ENCODE measurements around the gene COX19.
A peak's percentile ranks its signal among the peaks of the same experiment; 100 is the strongest.

The COX19 gene

GRCh38 chr7:994592-995308, 19.4 kb upstream of the COX19 start:
- DNase-seq (ENCODE audit: low read depth in 1 of 2, low spot score in 1 of 2): no peak
- no peak for TF ChIP-seq JUND (IDR thresholded peaks at IDR 0.05; ENCODE audit: low read depth)
- in situ Hi-C loops (cut with HindIII; ENCODE audit: low pct_unique_long_range_greater_than_20kb, low sequenced_read_pairs): no loop called here

GRCh38 chr7:992709-993607, 17.6 kb upstream of the COX19 start:
- peak; percentile 88 to 96 for DNase-seq (ENCODE audit: low read depth in 1 of 2, low spot score in 1 of 2)
- in situ Hi-C loops (cut with HindIII; ENCODE audit: low pct_unique_long_range_greater_than_20kb, low sequenced_read_pairs): no loop called here
- TF ChIP-seq JUND (IDR thresholded peaks at IDR 0.05; ENCODE audit: low read depth): no peak

- in situ Hi-C loops (cut with HindIII; ENCODE audit: low pct_unique_long_range_greater_than_20kb, low sequenced_read_pairs): no loop called here
- no peak for TF ChIP-seq JUND (IDR thresholded peaks at IDR 0.05; ENCODE audit: low read depth)
- DNase-seq (ENCODE audit: low read depth in 1 of 2, low spot score in 1 of 2): no peak
Observed at GRCh38 chr7:991729-992656, 16.6 kb upstream of the COX19 start.

- no peak for TF ChIP-seq JUND (IDR thresholded peaks at IDR 0.05; ENCODE audit: low read depth)
- in situ Hi-C loops (cut with HindIII; ENCODE audit: low pct_unique_long_range_greater_than_20kb, low sequenced_read_pairs): no loop called here
- no peak for DNase-seq (ENCODE audit: low read depth in 1 of 2, low spot score in 1 of 2)
Observed at GRCh38 chr7:990933-991728, 15.8 kb upstream of the COX19 start.

GRCh38 chr7:990352-990932, 15.1 kb upstream of the COX19 start:
- in situ Hi-C loops (cut with HindIII; ENCODE audit: low pct_unique_long_range_greater_than_20kb, low sequenced_read_pairs): no loop called here
- no peak for TF ChIP-seq JUND (IDR thresholded peaks at IDR 0.05; ENCODE audit: low read depth)

GRCh38 chr7:988963-989529, 13.7 kb upstream of the COX19 start:
- in situ Hi-C loops (cut with HindIII; ENCODE audit: low pct_unique_long_range_greater_than_20kb, low sequenced_read_pairs): no loop called here
- no peak for DNase-seq (ENCODE audit: low read depth in 1 of 2, low spot score in 1 of 2)
- no peak for TF ChIP-seq JUND (IDR thresholded peaks at IDR 0.05; ENCODE audit: low read depth)

More at GRCh38 chr7:990352-990932, 15.1 kb upstream of the COX19 start:
- DNase-seq (ENCODE audit: low read depth in 1 of 2, low spot score in 1 of 2): no peak

GRCh38 chr7:988426-988911, 13.1 kb upstream of the COX19 start:
- no peak for TF ChIP-seq JUND (IDR thresholded peaks at IDR 0.05; ENCODE audit: low read depth)
- in situ Hi-C loops (cut with HindIII; ENCODE audit: low pct_unique_long_range_greater_than_20kb, low sequenced_read_pairs): no loop called here
- DNase-seq (ENCODE audit: low read depth in 1 of 2, low spot score in 1 of 2): no peak

GRCh38 chr7:987909-988308, 12.6 kb upstream of the COX19 start:
- TF ChIP-seq JUND (IDR thresholded peaks at IDR 0.05; ENCODE audit: low read depth): no peak
- in situ Hi-C loops (cut with HindIII; ENCODE audit: low pct_unique_long_range_greater_than_20kb, low sequenced_read_pairs): no loop called here

GRCh38 chr7:986766-987751, 11.7 kb upstream of the COX19 start:
- in situ Hi-C loops (cut with HindIII; ENCODE audit: low pct_unique_long_range_greater_than_20kb, low sequenced_read_pairs): no loop called here
- TF ChIP-seq JUND (IDR thresholded peaks at IDR 0.05; ENCODE audit: low read depth): no peak
- DNase-seq (ENCODE audit: low read depth in 1 of 2, low spot score in 1 of 2): no peak

More at GRCh38 chr7:987909-988308, 12.6 kb upstream of the COX19 start:
- DNase-seq (ENCODE audit: low read depth in 1 of 2, low spot score in 1 of 2): no peak
